HG02884 (cell line): ENCODE data around the gene IQCK.
"Not testable (repeated sequence)": the region's sequence is repeated elsewhere in the genome, so short reads cannot be mapped to it uniquely, and the experiment has no call there.

Source experiments
- ATAC-seq: cut with Tn5 transposase; IDR thresholded peaks from one replicate; pipeline ENCODE4 v1.9.1; 2021; ENCODE audit warnings: mild to moderate bottlenecking, moderate library complexity; ENCODE audit not compliant: unreplicated experiment

The IQCK gene

DNA sequence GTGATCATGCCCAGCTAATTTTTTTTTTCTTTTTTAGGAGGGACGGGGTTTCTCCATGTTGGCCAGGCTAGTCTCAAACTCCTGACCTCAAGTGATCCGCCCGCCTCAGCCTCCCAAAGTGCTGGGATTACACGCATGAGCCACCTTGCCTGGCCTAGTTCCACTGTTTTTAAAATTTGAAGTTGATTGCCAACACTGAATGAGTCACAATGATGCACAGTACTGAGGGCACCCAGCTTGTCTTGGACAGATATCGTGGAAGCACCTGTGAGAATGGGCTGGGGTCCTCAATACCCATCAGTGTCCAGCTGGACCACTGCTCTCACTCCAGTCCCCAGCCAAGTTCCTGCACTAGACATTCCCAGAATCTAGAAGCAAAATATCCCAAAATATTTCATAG, 2.5 kb upstream of the IQCK start:
- ATAC-seq: no peak

- no peak for ATAC-seq
Observed at GRCh38 chr16:19716183-19716582, 1.9 kb upstream of the IQCK start.

DNA sequence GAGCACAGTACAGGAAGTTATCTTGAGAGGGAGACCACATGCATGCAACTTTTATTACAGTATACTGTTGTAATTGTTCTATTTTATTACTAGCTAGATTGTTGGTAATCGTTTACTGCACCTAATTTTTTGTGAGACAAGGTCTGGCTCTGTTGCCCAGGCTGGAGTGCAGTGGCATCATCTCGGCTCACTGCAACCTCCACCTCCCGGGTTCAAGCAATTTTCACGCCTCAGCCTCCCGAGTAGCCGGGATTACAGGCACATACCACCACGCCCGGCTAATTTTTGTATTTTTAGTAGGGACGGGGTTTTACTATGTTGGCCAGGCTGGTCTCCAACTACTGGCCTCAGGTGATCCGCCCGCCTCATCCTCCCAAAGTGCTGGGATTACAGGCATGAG, 1.3 kb upstream of the IQCK start:
- not testable (repeated sequence) for ATAC-seq

DNA sequence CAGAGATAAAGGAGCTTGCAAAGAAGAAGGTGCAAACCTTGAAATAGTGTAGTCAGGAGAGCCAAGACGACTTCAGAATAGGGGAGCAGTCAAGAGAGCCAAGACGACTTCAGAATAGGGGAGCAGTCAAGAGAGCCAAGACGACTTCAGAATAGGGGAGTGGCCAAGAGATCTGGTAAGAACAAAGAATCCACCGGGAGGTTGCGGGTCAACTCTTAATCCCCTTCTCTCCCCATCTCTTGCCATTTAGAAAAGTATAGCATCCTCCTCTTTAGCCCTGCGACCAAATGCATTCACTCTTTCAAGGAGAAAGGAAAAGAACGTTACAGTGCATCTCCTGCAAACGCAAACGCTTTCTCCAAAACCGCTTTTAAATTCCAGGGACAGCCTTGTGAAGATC, 757 bp upstream of the IQCK start:
- ATAC-seq: no peak

GRCh38 chr16:19718624-19718965, 524 bp downstream of the IQCK start:
- ATAC-seq: no peak

GRCh38 chr16:19722269-19722952, 4.3 kb downstream of the IQCK start:
- no peak for ATAC-seq

DNA sequence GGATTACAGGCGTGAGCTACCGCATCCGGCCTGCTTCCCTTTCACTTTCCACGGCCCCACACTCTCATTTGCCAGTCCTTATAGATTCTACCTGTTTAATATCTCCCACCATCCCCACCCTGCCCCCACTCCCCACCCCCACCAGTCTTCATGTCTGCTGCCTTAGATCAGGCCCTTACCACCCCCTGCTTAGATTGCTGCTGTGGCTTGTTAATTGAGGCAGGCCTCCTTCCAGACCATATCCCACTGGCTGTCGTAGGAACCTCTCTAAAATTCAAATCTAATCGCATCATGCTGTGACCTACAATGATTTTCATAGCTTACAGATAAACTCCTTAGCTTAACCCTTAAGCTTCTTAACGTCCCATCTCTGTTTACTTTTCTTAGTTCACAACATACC, 4.9 kb downstream of the IQCK start:
- no peak for ATAC-seq

DNA sequence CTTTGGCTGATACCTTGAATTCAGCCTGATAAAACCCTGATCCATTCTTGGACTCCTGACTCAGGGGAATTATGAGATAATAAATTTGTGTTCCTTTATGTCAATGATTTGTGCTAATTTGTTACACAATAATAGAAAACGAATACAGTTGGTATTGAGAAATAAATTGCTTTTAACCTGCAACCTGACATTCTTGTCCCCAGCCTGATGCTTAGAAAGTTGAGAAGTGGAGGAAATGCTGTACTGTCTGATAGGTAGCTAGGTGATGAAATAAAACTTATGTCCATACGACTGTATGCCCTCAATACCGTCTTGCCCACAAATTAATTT, 10.5 kb downstream of the IQCK start:
- ATAC-seq: no peak

- ATAC-seq: no peak
Observed at GRCh38 chr16:19733551-19733950, 15.5 kb downstream of the IQCK start.

DNA sequence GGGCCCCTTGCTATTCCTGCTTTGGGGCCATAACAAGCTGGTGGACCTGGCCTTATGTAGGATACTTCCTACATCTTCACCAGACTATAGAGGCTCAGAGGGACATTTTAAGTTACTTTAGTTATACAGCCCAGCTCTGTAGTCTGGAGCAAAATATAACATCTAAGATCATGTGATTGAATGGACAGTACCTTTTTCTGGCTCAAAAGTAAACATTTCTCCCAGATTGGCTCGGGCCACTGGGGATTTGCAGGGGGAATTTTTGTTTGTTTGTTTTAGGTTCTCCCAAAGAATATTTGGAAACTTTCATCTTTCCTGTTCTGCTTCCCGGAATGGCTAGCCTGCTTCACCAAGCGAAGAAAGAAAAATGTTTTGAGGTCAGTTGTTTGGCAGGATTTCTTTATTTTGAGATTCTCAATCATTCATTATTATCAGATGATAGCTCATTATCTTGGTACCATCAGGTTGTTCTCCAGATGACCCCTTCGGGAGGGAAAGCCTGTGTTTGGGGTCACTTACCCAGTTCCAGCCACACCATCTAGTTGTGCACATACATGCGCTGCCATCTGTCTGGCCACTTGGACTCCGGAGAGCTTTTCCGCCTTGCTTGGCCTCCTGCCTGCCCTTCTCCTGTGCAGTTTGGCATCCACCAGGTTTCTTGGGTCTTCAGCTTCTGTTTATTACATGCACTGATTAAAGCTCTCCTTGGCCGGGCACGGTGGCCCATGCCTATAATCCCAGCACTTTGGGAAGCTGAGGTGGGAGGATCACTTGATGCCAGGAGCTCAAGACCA, 17.2 kb downstream of the IQCK start:
- ATAC-seq: no peak

DNA sequence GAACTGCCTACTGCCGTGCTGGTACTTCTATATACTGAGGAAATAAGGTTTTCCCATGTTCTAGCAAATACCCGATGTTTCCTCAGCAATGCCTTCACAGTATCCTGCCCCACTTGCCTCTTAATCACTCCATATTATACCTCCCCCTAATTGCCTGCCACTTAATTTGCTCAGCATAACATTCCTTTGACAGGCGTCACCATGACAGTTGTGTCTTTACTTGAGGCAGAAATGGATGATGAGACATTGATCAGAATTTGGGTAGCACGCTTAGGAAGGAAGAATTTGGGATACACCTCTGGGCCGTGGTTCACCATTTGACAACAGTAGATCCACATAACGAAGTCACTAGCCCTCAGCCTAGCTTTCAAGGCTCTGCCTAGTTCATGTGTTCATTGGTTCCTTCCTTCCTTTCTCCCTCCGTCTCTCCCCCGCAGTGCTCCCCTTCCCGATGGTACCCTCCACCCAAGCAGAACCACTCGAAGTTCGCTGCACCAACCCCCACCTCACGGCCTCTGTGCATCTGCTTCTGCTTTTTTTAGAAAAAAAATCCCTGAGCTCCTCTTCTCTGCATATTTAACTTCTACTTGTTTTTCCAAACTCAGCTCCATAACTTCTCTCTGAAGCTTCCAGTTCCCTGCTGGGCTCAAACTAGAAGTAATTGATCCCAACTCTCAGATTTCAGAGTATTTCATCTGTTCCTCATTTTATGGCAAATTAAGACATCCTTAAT, 19.4 kb downstream of the IQCK start:
- ATAC-seq: no peak

GRCh38 chr16:19741354-19741753, 23.3 kb downstream of the IQCK start:
- ATAC-seq: no peak

GRCh38 chr16:19743816-19744159, 25.7 kb downstream of the IQCK start:
- no peak for ATAC-seq

DNA sequence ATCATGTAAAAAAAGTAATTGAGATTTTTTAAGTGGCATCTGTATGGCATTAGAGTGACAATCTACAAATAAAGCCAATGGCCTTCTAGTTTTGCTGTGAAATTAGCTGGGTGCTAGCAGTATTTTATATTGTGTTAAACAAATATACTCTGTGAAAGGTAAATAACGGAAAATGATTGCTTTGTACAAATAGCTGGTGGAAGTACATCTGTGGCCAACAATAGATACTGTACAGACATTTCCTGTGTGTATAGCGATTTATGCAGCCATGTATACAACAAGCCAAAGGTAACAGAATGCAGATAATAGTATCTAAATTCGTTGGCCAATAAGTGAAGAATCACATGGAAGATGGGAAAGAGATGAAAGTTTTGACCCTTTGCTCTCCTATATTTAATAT, 26.6 kb downstream of the IQCK start:
- no peak for ATAC-seq

- ATAC-seq: no peak
Observed at GRCh38 chr16:19745286-19746010, 27.4 kb downstream of the IQCK start.

- no peak for ATAC-seq
Observed at GRCh38 chr16:19746561-19746960, 28.5 kb downstream of the IQCK start.

- ATAC-seq: no peak
Observed at GRCh38 chr16:19748389-19749168, 30.5 kb downstream of the IQCK start.

- ATAC-seq: no peak
Observed at GRCh38 chr16:19749571-19750080, 31.6 kb downstream of the IQCK start.

DNA sequence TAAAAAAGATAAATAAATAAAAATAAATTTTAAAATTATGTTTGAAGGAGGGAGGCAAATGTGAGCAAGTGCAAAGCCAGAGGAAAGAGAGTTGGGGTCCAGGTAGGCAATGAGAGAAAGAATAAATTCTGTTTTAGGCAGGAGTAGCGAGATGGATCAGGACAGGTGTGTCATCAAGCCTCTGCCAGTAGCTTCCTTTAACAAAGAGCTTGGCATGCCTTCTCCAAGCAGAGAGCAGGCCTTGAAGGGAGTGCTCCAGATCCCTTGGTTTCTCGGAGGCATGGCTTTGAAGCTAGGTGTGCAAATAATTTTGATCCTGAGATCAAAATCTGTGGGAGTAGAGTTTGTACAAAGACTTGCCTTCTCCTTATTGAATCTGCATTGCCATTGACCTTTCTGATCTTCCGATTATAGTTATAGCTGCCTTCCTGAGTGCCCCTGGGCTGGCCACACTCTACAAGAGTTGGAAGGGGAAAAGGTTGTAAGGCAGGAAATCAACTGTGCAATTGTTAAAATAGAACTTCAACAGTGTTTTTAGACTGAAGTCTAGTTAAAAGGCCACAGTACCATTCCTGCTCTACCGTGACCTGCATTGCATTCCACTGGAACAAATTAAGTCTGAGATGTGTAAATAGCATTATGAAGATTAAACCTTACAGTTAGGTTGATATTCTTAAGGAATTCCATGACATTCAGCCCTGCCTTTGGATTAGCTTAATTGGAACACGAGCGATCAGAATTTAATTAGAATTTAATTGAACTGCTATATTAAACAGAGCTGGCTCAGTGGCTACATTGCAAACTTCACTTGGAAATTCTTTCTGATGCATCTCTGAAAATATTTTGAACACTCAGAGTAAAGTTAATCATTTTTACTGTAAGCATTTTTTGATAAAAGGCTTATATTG, 33.7 kb downstream of the IQCK start:
- no peak for ATAC-seq
